Fibroblast of lung (primary cell): ENCODE data around the gene EPHA10. TPM values are rescaled to one million over a fixed set of nuclear protein-coding genes. Genes with fewer than 3 reads are reported as not detected.

ENCODE experiments used
- DNase-seq, 2 donors: peaks; one replicate each; pipeline versions ENCODE4 v3.0.0 to v3.0.0-alpha.2; 2010; ENCODE audit warnings: low read depth in 2 of 2
- H2AFZ ChIP-seq: 2 replicates; pipeline ENCODE4 v1.5.1; 2012; ENCODE audit warnings: low read length, control low read depth, inconsistent platforms
- H3K27ac ChIP-seq: 2 replicates; pipeline ENCODE4 v1.5.1; 2011; ENCODE audit warnings: low read length, control low read depth; ENCODE audit not compliant: insufficient read depth
- H3K27me3 ChIP-seq: 2 replicates; pipeline ENCODE4 v1.5.1; 2011; ENCODE audit warnings: mild to moderate bottlenecking, low read length; ENCODE audit not compliant: control insufficient read depth, insufficient read depth
- H3K36me3 ChIP-seq: 2 replicates; pipeline ENCODE4 v1.5.1; 2011; ENCODE audit warnings: low read length; ENCODE audit not compliant: control insufficient read depth, insufficient read depth
- H3K4me1 ChIP-seq: 2 replicates; pipeline ENCODE4 v1.5.1; 2011; ENCODE audit warnings: low read length; ENCODE audit not compliant: control insufficient read depth, insufficient read depth; ENCODE audit errors: extremely low read depth
- H3K4me2 ChIP-seq: 2 replicates; pipeline ENCODE4 v1.5.1; 2011; ENCODE audit warnings: low read length, control low read depth; ENCODE audit not compliant: insufficient read depth; ENCODE audit errors: extremely low read depth
- H3K4me3 ChIP-seq, 4 experiments: fragments of 200-600 bp in 1 of 4; sonication (generic) in 1 of 4; replicated peaks in 1 of 4; 2 replicates each; pipeline ENCODE4 v1.5.1; 2011 to 2016; ENCODE audit warnings: low read length in 4 of 4, low read depth in 3 of 4, mild to moderate bottlenecking in 3 of 4, control low read depth in 2 of 4, inconsistent platforms in 1 of 4, mixed read lengths in 1 of 4; ENCODE audit not compliant: insufficient read depth in 1 of 4; ENCODE audit errors: control extremely low read depth in 1 of 4
- H3K79me2 ChIP-seq: 2 replicates; pipeline ENCODE4 v1.5.1; 2012; ENCODE audit warnings: mild to moderate bottlenecking, low read length, inconsistent platforms; ENCODE audit not compliant: control insufficient read depth, insufficient read depth
- H3K9ac ChIP-seq: 2 replicates; pipeline ENCODE4 v1.5.1; 2011; ENCODE audit warnings: mild to moderate bottlenecking, low read length, control low read depth; ENCODE audit not compliant: insufficient read depth
- H3K9me3 ChIP-seq: 2 replicates; pipeline ENCODE4 v1.5.1; 2012; ENCODE audit warnings: low read depth, low read length; ENCODE audit not compliant: control insufficient read depth, insufficient read depth
- H4K20me1 ChIP-seq: 2 replicates; pipeline ENCODE4 v1.5.1; 2011; ENCODE audit warnings: low read length; ENCODE audit not compliant: control insufficient read depth, insufficient read depth; ENCODE audit errors: extremely low read depth
- EZH2 ChIP-seq: IDR thresholded peaks from 2 replicates; pipeline ENCODE4 v1.5.1; 2012; ENCODE audit warnings: low read length, control low read depth, mild to moderate bottlenecking; ENCODE audit errors: missing control alignments
- polyA plus RNA-seq, 2 donors: library from polyadenylated mRNA; depleted of rRNA in 1 of 2; stranded (reverse) in 1 of 2; unstranded in 1 of 2; fragments of >200 nt; gene quantifications; 2 replicates each; pipeline ENCODE4 v1.2.1, GENCODE V29; 2011 to 2012; ENCODE audit warnings: missing spikeins in 1 of 2
- total RNA-seq: library from RNA; depleted of rRNA; stranded (reverse); fragments of >200 nt; gene quantifications from 2 replicates; pipeline ENCODE4 v1.2.1, GENCODE V29; 2014
- TF ChIP-seq, protein P1 (sequence below), 2 donors: IDR thresholded peaks in 1 of 2; conservative IDR thresholded peaks in 1 of 2; 1 replicate in 1 of 2; 2 replicates in 1 of 2; pipeline ENCODE4 v1.5.1; 2011 to 2012; ENCODE audit warnings: low read length in 2 of 2, control low read depth in 1 of 2, inconsistent platforms in 1 of 2, low read depth in 1 of 2, mild to moderate bottlenecking in 1 of 2

EPHA10 gene
- total and polyA plus RNA-seq, 2 donors (not counting 1 experiment from before 2014, with no cell fraction given) = under 0.01 TPM; not detected in 1

DNA sequence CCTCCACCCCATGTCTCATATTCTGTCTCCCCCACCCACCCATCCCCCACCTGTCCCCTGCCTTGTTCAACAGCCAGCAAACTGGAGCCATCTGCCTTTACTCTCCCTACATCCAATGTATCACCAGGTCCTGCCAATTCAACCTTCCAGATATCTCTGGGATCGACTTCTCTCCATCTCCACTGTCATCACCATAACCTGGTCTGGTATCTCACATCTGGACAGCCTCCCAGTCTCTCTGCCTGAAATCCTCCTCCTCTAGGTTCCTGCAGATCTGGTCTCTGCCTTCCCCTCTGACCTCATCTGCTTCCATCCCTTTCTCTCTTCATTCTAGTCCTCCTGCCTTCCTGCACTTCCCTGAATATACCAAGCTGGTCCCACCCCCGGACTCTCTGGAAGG is 94.8 kb downstream of the EPHA10 start:
- no peak for TF ChIP-seq EZH2
- Histone ChIP-seq H3K79me2 (no peaks in the 10 kb centered on the region), H2AFZ (no peak overlapping the region), H3K9ac (no peak overlapping the region), H3K4me1 (no peaks in the 10 kb centered on the region), H3K4me3 (no peak overlapping the region), H3K27me3 (peaks cover 14% of the 10 kb centered on the region), H4K20me1 (no peaks in the 10 kb centered on the region), H3K27ac (no peak overlapping the region), H3K4me2 (no peak overlapping the region), H3K36me3 (no peaks in the 10 kb centered on the region), H3K9me3 (no peaks in the 10 kb centered on the region)
- no peak for DNase-seq

DNA sequence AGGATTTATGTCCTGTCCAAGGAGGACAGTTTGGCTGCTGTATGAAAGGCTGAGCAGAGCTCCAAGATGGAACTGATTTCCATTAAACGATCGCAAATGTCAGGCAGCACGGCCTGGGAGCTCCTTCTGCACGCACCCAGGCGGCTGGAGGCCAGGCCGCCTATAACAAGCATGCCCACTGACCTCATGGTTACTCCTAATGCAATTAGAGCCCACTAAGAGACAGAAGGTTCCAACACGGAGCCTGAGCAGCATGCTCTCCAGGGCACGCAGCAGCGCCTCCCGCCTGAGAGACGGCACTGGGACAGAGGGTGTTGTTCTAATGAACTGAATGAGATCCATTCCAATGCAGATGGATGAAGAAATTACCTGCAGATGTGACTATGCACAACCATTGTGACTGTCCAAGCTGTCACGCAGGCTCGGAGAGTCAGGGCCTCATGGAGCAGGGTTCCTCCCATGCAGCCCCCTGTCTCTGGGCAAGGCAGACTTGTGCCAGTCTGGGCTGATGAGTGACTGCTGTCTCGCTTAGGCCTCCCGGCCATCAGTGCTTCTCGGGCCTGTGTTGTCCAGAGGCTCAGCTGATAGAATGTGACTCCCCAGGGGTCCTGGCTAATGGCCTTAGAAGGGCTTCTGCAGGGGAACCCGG is 97.8 kb downstream of the EPHA10 start:
- Histone ChIP-seq H3K9me3 (no peaks in the 10 kb centered on the region), H3K4me2 (no peak overlapping the region), H4K20me1 (no peaks in the 10 kb centered on the region), H3K36me3 (no peaks in the 10 kb centered on the region), H3K9ac (no peak overlapping the region), H2AFZ (no peak overlapping the region), H3K79me2 (no peaks in the 10 kb centered on the region), H3K27ac (no peak overlapping the region), H3K4me1 (no peaks in the 10 kb centered on the region), H3K4me3 (no peak overlapping the region), H3K27me3 (peaks cover 14% of the 10 kb centered on the region)
- TF ChIP-seq, protein P1, sequence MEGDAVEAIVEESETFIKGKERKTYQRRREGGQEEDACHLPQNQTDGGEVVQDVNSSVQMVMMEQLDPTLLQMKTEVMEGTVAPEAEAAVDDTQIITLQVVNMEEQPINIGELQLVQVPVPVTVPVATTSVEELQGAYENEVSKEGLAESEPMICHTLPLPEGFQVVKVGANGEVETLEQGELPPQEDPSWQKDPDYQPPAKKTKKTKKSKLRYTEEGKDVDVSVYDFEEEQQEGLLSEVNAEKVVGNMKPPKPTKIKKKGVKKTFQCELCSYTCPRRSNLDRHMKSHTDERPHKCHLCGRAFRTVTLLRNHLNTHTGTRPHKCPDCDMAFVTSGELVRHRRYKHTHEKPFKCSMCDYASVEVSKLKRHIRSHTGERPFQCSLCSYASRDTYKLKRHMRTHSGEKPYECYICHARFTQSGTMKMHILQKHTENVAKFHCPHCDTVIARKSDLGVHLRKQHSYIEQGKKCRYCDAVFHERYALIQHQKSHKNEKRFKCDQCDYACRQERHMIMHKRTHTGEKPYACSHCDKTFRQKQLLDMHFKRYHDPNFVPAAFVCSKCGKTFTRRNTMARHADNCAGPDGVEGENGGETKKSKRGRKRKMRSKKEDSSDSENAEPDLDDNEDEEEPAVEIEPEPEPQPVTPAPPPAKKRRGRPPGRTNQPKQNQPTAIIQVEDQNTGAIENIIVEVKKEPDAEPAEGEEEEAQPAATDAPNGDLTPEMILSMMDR (conservative IDR thresholded peaks at IDR 0.05 in 1 of 2, IDR thresholded peaks at IDR 0.05 in 1 of 2; ENCODE audit: low read depth in 1 of 2, low read length in 2 of 2) = no peak
- TF ChIP-seq EZH2 = peak; percentile 34
- no peak for DNase-seq

DNA sequence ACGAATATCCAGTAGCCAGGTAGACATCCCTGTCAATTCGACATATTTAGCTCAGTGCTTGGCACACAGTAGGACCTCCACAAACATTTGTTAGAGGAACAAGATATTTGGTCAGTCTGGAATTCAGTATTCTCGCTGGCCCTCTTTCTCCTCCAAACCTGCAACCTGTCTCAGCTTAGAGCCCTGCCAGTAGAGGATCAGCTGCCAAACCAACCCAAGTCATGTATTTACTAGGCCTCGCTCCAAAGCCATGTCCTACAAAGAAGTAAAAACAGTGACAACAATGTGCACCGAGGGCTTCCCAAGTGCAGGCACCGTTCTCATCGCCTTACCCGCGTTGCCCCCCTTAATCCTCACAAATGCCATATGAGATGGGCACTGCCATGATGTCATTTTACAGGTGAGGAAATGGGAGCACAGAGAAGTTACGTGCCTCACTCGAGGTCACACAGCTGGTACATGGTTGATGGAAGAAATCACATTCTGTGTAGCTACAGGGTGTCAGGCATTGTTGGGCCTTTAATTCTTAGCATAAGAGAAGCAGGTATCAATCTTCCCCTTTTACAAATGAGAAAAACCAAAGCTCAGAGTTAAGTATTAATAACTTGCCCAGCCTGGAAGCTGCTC is 98.6 kb downstream of the EPHA10 start:
- H3K4me2 ChIP-seq = no peak overlapping the region

More for the DNA sequence above, 98.6 kb downstream of the EPHA10 start:
- TF ChIP-seq, protein P1 (conservative IDR thresholded peaks at IDR 0.05 in 1 of 2, IDR thresholded peaks at IDR 0.05 in 1 of 2; ENCODE audit: low read depth in 1 of 2, low read length in 2 of 2) = no peak
- no peak for TF ChIP-seq EZH2
- H4K20me1 ChIP-seq = no peaks in the 10 kb centered on the region
- DNase-seq = no peak
- H3K9ac ChIP-seq = no peak overlapping the region
- peaks cover 14% of the 10 kb centered on the region for H3K27me3 ChIP-seq
- H3K4me1 ChIP-seq = no peaks in the 10 kb centered on the region
- no peaks in the 10 kb centered on the region for H3K79me2 ChIP-seq
- no peak overlapping the region for H3K4me3 ChIP-seq
- no peak overlapping the region for H3K27ac ChIP-seq
- H3K9me3 ChIP-seq = no peaks in the 10 kb centered on the region
- no peaks in the 10 kb centered on the region for H3K36me3 ChIP-seq
- no peak overlapping the region for H2AFZ ChIP-seq

Other genes with a start within 250 kb of the EPHA10 start
- gene SNIP1, start 210.8 kb downstream of the EPHA10 start, total RNA-seq = 10.9 and 11.3 TPM in 2 replicates
- 8.0 and 8.2 TPM in 2 replicates for gene SNIP1, start 210.8 kb downstream of the EPHA10 start, polyA plus RNA-seq
- gene DNALI1, start 208.2 kb downstream of the EPHA10 start, total RNA-seq = 3.6 and 5.0 TPM in 2 replicates
- gene DNALI1, start 208.2 kb downstream of the EPHA10 start, polyA plus RNA-seq = 8.3 and 13.4 TPM in 2 replicates
- gene GNL2, start 169.2 kb downstream of the EPHA10 start, total RNA-seq = 56.0 and 73.3 TPM in 2 replicates
- 50.0 and 58.7 TPM in 2 replicates for gene GNL2, start 169.2 kb downstream of the EPHA10 start, polyA plus RNA-seq
- gene RSPO1, start 130.2 kb downstream of the EPHA10 start, total RNA-seq = 0.26 and 0.50 TPM in 2 replicates
- 0.08 and 0.15 TPM in 2 replicates for gene RSPO1, start 130.2 kb downstream of the EPHA10 start, polyA plus RNA-seq
- gene CDCA8, start 72.6 kb downstream of the EPHA10 start, total RNA-seq = 0.26 and 3.8 TPM in 2 replicates
- 9.5 and 47.5 TPM in 2 replicates for gene CDCA8, start 72.6 kb downstream of the EPHA10 start, polyA plus RNA-seq
- 0.26 and 0.50 TPM in 2 replicates for gene MANEAL, start 28.7 kb upstream of the EPHA10 start, total RNA-seq
- 0.44 and 0.79 TPM in 2 replicates for gene MANEAL, start 28.7 kb upstream of the EPHA10 start, polyA plus RNA-seq
- 24.7 and 28.1 TPM in 2 replicates for gene C1orf122, start 42.7 kb upstream of the EPHA10 start, total RNA-seq
- 14.3 and 14.8 TPM in 2 replicates for gene C1orf122, start 42.7 kb upstream of the EPHA10 start, polyA plus RNA-seq
- 12.6 and 14.0 TPM in 2 replicates for gene YRDC, start 43.1 kb upstream of the EPHA10 start, total RNA-seq
- 9.9 and 15.9 TPM in 2 replicates for gene YRDC, start 43.1 kb upstream of the EPHA10 start, polyA plus RNA-seq
- gene MTF1, start 94.5 kb upstream of the EPHA10 start, total RNA-seq = 3.1 and 4.5 TPM in 2 replicates
- gene MTF1, start 94.5 kb upstream of the EPHA10 start, polyA plus RNA-seq = 8.4 and 8.8 TPM in 2 replicates
- gene INPP5B, start 181.9 kb upstream of the EPHA10 start, total RNA-seq = 42.1 and 55.0 TPM in 2 replicates
- gene INPP5B, start 181.9 kb upstream of the EPHA10 start, polyA plus RNA-seq = 18.8 and 23.6 TPM in 2 replicates
- 72.3 and 97.8 TPM in 2 replicates for gene SF3A3, start 224.9 kb upstream of the EPHA10 start, total RNA-seq
- gene SF3A3, start 224.9 kb upstream of the EPHA10 start, polyA plus RNA-seq = 60.3 and 62.4 TPM in 2 replicates
- gene FHL3, start 240.4 kb upstream of the EPHA10 start, total RNA-seq = 13.9 and 14.4 TPM in 2 replicates
- 14.7 and 25.0 TPM in 2 replicates for gene FHL3, start 240.4 kb upstream of the EPHA10 start, polyA plus RNA-seq
- 34.8 and 39.5 TPM in 2 replicates for gene UTP11, start 247.6 kb upstream of the EPHA10 start, total RNA-seq
- gene UTP11, start 247.6 kb upstream of the EPHA10 start, polyA plus RNA-seq = 56.5 and 63.7 TPM in 2 replicates